Activated CD4-positive, alpha-beta T cell treated with anti-CD3 and anti-CD28 coated beads for 4 hours (primary cell): ENCODE data around the gene ATP2B2.
A peak's percentile ranks its signal among the peaks of the same experiment; 100 is the strongest.
"Not testable (repeated sequence)": the region's sequence is repeated elsewhere in the genome, so short reads cannot be mapped to it uniquely, and the experiment has no call there.

Experiments used
- DNase-seq, 2 donors: peaks; one replicate each; pipeline ENCODE4 v3.0.0-alpha.2; 2020

Gene ATP2B2

DNA sequence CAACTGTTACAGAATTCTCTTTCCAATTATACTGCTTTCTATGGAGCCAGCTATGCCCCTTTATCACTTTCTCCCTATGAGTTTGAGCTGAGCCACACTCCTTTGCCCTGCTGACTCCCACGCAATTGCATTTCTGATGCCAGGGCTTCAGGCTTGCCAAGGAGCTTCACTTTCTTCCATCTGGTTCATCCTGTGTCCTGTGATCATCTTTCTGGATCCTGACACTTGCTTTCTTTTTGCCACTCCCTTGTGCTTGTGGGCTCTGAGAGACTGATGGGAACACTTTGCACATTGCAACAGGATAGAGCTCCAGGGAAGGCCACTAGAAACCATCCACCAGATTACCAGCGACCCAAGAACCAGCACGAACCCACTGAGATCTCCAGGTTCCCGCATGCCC is 107.5 kb downstream of the ATP2B2 start:
- no peak for DNase-seq

GRCh38 chr3:10396931-10397330 is 108.5 kb downstream of the ATP2B2 start:
- no peak for DNase-seq

GRCh38 chr3:10396083-10396482 is 109.3 kb downstream of the ATP2B2 start:
- no peak for DNase-seq

GRCh38 chr3:10395671-10396070 is 109.7 kb downstream of the ATP2B2 start:
- peak in 1 of 2 donors; percentile 11 for DNase-seq

GRCh38 chr3:10395196-10395595 is 110.2 kb downstream of the ATP2B2 start:
- DNase-seq, result no peak

DNA sequence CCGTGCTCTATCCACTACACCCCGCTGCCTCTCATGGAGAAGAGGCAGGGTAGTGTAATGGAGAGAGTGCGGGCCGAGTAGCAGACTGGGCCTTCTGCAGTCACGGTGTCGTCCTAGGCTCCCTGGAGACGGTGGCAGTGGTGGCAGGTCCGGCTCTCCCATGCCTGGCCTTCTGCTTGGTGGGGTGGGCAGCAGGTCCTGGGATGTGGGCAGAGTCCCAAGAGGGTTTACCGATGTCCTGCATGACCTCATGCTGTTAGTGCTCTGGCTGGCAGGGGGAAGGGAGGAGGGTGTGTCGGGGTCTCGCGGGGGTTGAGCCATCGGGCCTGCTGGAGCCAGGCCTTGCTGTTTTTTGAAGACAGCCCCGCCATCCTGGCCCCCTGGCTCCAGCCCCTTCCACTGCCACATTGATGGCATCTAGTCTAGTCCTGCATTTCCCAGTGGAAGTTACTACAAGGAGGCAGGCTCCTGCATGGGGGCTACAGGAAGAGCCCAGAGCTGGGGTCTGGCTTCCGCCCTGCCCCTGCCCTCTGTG is 110.8 kb downstream of the ATP2B2 start:
- no peak for DNase-seq

DNA sequence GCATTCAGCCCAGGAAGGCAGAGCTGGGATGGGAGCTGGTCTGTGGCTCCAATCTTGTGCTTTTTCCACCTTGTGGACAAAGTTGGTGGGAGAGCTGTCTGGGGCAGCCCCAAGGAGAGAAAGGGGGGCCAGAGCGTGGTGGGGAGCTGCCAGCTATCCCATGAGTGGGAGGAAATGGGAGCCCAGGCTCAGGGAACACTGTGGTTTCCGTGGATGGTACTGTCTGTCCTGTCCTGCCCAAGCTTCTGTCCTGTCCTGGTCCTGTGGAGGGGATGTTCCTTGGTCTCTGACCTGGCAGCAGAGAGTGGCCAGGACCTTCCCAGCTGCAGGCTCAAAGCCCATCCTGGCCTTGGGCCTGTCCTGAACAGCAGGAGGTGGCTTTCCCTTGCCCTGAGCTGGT is 111.9 kb downstream of the ATP2B2 start:
- DNase-seq, result no peak

DNA sequence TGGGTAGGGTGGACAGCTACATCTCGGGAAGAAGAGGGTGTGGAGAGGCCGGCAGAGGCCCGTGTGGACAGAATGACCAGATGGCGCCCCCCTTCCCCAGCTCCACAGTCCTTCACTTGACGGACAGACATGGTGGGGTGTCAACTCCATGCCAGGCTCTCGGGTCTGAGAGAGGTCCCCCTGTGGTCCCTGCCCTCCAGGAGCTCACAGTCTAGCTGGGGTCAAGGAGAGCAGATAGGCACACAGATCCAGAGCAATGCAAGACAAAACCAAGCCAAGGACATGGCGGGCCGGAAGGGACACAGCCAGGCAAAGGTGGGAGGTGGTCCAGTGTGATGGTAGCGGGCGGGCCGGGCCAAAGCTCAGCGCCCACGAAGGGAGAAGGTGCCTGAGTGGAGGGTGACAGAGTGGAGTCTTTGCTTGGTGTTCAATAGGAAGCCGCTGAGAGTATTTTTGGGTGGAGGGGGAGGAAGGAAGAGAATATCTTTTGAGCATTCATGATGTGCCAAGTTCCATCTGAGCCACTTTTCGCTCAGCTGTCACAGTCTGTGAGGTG is 112.4 kb downstream of the ATP2B2 start:
- no peak for DNase-seq

- no peak for DNase-seq
These were observed 113.1 kb downstream of the ATP2B2 start for GRCh38 chr3:10392244-10392643.

DNA sequence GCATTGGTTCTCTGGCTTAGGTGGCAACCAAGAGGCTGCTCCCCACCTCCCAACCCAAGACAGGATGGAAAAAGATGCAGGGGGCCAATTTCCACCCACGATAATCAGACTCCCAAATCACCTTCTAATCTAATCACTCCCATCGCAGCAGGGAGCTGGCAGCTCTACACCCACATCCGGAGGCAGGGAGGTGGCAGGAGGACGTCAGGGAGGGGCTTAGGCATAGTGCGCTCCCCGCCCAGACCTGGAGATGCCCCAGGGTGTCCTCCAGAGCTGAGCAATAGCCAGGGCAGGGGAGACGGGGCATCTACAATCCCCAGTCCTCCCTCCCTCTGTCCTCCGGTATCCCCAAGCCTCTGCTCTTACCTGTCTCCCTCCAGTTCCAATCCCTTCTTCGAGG is 114.0 kb downstream of the ATP2B2 start:
- no peak for DNase-seq

DNA sequence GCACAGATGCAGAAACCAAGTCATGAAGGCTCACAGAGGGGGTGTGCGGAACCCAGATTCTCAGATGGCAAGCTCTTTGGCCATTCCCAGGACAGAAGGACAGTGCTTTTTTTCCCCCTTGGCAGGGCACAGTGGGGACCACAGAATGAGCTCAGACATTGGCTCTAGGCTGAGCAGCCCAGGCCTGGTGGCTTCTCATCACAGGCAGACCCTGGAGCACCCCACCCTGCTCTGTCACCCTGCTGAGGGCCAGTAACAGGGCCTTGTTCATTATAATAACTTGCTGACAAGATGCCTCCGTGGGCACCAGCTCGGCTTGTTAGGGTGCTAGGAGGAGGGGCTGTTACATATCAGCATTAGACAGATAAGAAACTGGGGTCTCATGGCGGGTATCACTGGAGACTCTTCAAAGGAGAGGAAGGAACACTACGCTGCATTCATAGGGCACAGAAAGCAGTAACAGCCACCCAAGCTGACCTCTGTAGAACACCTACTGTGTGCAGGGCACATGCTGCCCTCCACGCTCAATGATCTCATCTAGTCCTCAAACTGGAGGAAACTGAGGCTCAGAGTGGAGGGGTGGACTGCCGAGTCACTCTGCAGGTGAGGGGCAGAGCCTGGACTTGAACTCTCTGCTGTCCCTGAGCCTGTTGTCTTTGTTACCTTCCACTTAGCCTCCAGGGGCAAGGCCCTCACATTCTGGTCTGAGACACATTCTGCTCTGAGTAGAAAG is 114.6 kb downstream of the ATP2B2 start:
- no peak for DNase-seq

GRCh38 chr3:10389995-10390394 is 115.4 kb downstream of the ATP2B2 start:
- no peak for DNase-seq

DNA sequence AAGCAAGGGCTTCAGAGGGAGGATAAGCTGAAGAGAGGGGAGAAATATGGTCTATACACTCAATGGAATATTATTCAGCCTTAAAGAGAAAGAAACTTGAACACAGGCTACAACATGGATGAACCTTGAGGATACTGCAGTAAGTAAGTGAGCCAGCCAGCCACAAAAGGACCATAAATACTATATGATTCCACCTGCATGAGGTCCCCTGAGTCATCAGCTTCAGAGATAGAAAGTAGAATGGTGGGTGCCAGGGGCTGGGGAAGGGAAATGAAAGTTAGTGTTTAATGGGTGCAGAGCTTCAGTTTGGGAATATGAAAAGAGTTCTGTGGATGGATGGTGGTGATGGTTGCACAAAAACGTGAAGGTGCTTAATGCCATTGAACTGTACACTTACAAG is 116.0 kb downstream of the ATP2B2 start:
- no peak for DNase-seq

GRCh38 chr3:10387881-10388609 is 117.3 kb downstream of the ATP2B2 start:
- no peak for DNase-seq

- DNase-seq, result no peak
These were observed 119.3 kb downstream of the ATP2B2 start for GRCh38 chr3:10386121-10386520.

DNA sequence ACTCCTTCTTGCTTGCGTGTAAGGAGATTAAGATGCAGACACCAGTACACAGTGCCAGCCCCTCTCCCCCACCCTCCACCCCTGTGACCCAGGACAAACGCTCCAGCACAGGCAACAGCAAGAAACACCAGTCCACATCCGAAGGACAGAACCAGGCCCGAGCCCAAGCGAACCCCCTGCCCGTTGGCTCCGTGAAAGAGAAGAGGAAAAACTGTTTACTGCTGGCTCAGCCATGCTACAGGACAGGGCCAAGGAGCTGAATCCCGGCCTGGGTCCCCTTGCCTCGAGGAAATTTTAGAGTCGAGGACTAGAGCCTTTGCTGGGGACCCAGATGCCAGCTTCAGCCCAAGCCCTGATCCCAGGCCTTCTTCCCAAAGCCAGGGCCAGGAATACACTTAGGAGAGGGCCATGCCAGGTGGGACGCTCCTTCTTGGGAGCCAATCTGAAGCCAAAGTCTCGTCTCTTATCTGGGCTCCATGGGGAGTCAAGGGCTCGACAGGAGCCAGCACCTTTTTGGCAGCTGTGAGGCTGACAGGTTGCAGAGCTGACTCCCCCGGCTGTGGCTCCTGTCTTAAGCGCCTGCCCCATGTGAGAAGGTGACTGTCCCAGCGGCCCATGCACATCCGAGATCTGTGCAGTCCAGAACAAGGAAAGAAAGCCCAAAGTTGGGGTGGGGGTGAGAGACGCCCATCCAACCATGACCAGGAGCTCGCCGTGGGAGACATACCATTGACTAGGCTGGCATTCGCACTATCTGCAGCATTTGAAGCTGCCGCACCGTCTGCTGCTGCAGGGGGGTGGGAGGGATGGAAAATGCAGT is 120.6 kb downstream of the ATP2B2 start:
- DNase-seq, result no peak

GRCh38 chr3:10383850-10384248 is 121.5 kb downstream of the ATP2B2 start:
- DNase-seq, result no peak

DNA sequence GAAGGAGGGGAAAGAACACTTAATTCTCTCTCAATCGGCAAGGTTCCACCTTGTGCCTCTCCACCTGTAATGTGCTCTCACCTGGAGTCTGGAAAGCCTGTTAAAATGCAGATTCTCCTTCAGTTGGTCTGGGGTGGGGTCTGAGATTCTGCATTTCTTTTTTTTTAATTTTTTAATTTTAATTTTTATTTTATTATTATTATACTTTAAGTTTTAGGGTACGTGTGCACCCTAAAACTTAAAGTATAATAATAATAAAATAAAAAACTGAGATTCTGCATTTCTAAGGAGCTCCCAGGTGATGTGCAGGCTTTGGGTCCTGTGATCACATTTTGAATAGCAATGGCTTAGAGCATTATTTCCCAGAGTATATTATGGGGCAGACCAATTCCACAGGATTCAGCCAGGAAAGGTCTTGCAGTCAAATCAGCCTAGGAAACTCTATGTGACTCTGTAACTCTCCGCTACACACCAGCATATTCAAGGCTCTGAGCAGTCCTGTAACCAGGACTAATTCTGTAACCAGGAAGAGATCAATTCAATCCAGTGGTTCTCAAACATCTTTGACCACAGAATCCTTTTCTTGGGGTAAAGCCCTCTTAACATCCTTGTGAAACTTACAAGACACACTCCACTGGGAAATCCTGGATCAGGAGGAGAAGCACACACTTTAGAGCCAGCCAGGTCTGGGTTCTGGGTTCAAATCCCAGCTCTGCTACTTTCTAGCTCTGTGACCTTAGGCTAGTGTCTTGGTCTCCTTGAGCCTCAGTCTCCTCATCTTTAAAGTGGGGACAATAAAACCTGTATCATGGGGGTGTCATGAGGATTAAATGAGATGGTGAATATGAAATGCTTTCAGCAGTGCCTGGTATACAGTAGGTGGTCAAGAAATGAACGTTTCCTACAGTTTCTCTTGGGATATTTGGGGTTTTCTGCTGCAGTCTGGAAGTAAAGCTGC is 122.2 kb downstream of the ATP2B2 start:
- no peak for DNase-seq

DNA sequence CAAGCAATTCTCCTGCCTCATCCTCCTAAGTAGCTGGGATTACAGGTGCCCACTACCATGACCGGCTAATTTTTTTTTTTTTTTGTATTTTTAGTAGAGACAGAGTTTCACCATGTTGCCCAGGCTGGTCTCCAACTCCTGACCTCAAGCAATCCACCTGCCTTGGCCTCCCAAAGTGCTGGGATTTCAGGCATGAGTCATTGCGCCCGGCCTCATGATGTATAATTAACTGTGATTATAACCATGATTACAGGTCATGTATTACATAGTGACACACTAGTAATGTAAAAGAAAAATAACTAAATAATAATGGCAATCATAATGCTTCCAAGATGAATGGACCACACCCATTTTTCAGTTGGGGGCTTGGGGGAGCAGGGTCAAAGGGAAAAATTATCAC is 122.9 kb downstream of the ATP2B2 start:
- not testable (repeated sequence) for DNase-seq

- DNase-seq, result no peak
These were observed 124.0 kb downstream of the ATP2B2 start for GRCh38 chr3:10381336-10381735.

- no peak for DNase-seq
These were observed 124.5 kb downstream of the ATP2B2 start for GRCh38 chr3:10380906-10381305.

- DNase-seq, result no peak
These were observed 125.4 kb downstream of the ATP2B2 start for GRCh38 chr3:10379961-10380360.
